MCF 10A (cell line): ENCODE results near the gene NRGN. TPM values are rescaled to one million over a fixed set of nuclear protein-coding genes. Genes with fewer than 3 reads are reported as not detected.

Experiments
- BruUV-seq: library from RNA; stranded (reverse); fragments of 400-500 nt; replicated peaks from 2 replicates; lab custom pipeline; 2021; lab: Mats Ljungman, UMichigan
- CTCF ChIA-PET: fragments of 300-600 bp; sonication (Branson Sonifier 250); formaldehyde crosslinking; extraction: SDS; loops from one replicate; lab custom pipeline; 2021; ENCODE audit warnings: antibody characterized with exemption, inconsistent platforms; lab: Yijun Ruan, JAX
- POLR2A ChIA-PET: fragments of 300-600, 350-650 bp; sonication (Branson Sonifier 250); formaldehyde crosslinking; extraction: SDS; loops from one replicate; lab custom pipeline; 2020; ENCODE audit warnings: antibody characterized with exemption, inconsistent platforms; lab: Yijun Ruan, JAX
- DNase-seq: peaks from one replicate; pipeline ENCODE4 v3.0.0-alpha.2; 2018; ENCODE audit not compliant: unreplicated experiment
- H3K27ac Mint-ChIP-seq: one replicate; pipeline ENCODE4 v1.8.0; 2022; ENCODE audit warnings: mild to moderate bottlenecking, low read depth, mixed read lengths; ENCODE audit not compliant: unreplicated experiment
- H3K27me3 Mint-ChIP-seq: one replicate; pipeline ENCODE4 v1.8.0; 2022; ENCODE audit warnings: mixed read lengths; ENCODE audit not compliant: insufficient read depth, unreplicated experiment
- H3K36me3 Mint-ChIP-seq: one replicate; pipeline ENCODE4 v1.8.0; 2022; ENCODE audit warnings: mild to moderate bottlenecking, moderate library complexity, mixed read lengths; ENCODE audit not compliant: insufficient read depth, unreplicated experiment
- H3K4me1 Mint-ChIP-seq: one replicate; pipeline ENCODE4 v1.8.0; 2022; ENCODE audit warnings: mixed read lengths; ENCODE audit not compliant: insufficient read depth, unreplicated experiment
- H3K4me3 Mint-ChIP-seq: one replicate; pipeline ENCODE4 v1.8.0; 2022; ENCODE audit warnings: mild to moderate bottlenecking, moderate library complexity, mixed read lengths; ENCODE audit not compliant: unreplicated experiment
- H3K9me3 Mint-ChIP-seq: one replicate; pipeline ENCODE4 v1.8.0; 2022; ENCODE audit warnings: mixed read lengths; ENCODE audit not compliant: unreplicated experiment
- intact Hi-C: fragments of 100-400 bp; cut with micrococcal nuclease; formaldehyde crosslinking; loops from 2 replicates; pipeline ENCODE4 v1.14.1; 2022
- total RNA-seq: library from RNA; stranded (reverse); gene quantifications from 2 replicates; pipeline ENCODE4 v1.2.3, GENCODE V29; 2022
- TF ChIP-seq, protein P1 (sequence below): fragments of 200-600 bp; IDR thresholded peaks from one replicate; pipeline ENCODE4 v1.8.0; 2022; ENCODE audit warnings: antibody characterized with exemption, mild to moderate bottlenecking; ENCODE audit not compliant: unreplicated experiment

NRGN gene
- total RNA-seq, 1 experiment from 2014 or later = 1.4 TPM

DNA sequence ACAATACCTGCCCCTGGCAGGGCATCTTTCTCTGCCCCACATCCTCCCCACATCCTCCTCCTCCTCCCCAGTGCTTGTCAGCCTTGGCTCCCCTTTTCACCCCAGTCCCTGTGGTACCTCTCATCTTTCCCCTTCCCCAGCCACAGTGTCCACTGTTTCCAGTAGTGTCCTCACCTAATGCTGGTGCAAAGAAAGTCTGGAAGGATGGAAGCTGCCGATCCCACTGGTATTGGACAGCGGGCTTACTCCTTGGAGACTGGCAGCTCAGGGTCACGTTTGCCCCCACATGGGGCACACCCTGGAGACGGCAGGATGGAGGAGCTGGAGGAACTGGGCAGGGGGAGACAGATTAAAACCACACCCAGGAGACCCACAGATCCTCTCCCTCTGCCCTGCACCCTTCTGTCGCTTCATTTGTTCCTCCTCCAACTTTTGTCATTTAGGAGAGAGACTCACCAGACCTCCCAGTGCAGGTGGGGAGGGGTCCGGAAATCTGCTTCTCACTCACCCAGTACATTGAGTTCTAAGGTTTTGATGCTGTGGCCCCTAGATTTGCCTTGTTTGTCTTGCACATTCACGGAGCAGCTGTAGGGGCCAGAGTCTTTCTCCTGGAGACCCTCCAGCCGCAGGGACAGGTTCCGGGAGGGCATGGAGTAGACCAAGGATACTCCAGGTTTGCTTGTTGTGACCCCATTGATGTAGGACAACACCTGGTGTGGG, 16.5 kb downstream of the NRGN start:
- Mint-ChIP-seq H3K9me3 (no peaks in the 10 kb centered on the region), H3K36me3 (no peaks in the 10 kb centered on the region), H3K4me1 (no peaks in the 10 kb centered on the region), H3K27ac (no peak overlapping the region), H3K27me3 (no peaks in the 10 kb centered on the region), H3K4me3 (no peak overlapping the region)
- no TSS peak for BruUV-seq
- POLR2A ChIA-PET = interaction anchor here (2.1 kb wide), 1 partner anchor 10 kb away, joined by 5 read pairs; no protein-coding TSS in a partner anchor
- intact Hi-C loops = no loop called here
- CTCF ChIA-PET = interaction anchor here (0.6 to 2.6 kb wide), 9 partner anchors 9 to 485 kb away, joined by 3 to 15 read pairs (median 5); partner anchors contain the start of gene NRGN
- no peak for DNase-seq
- TF ChIP-seq, protein P1, sequence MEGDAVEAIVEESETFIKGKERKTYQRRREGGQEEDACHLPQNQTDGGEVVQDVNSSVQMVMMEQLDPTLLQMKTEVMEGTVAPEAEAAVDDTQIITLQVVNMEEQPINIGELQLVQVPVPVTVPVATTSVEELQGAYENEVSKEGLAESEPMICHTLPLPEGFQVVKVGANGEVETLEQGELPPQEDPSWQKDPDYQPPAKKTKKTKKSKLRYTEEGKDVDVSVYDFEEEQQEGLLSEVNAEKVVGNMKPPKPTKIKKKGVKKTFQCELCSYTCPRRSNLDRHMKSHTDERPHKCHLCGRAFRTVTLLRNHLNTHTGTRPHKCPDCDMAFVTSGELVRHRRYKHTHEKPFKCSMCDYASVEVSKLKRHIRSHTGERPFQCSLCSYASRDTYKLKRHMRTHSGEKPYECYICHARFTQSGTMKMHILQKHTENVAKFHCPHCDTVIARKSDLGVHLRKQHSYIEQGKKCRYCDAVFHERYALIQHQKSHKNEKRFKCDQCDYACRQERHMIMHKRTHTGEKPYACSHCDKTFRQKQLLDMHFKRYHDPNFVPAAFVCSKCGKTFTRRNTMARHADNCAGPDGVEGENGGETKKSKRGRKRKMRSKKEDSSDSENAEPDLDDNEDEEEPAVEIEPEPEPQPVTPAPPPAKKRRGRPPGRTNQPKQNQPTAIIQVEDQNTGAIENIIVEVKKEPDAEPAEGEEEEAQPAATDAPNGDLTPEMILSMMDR = no peak

DNA sequence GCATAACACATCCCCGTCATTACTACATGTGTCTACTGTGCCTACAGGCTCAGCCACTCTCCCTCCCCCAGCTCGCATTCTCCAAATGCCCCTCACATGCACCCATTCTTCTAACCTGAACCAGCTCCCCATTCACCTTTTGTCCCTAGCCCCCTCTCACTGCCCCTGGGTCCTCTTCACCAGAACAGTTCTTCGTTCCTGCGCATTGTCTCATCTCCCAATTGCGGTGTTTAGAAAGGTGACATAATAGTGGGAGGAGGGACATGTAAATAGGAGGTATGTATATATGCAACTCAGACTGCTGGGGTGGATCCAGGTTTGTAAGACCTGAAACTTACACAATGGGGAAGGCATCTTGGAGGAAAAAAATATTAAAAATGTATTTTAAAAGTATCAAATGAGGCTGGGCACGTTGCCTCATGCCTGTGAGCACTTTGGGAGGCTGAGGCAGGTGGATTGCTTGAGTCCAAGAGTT, 17.0 kb downstream of the NRGN start:
- no peaks in the 10 kb centered on the region for H3K36me3 Mint-ChIP-seq
- no peak for DNase-seq
- POLR2A ChIA-PET = interaction anchor here (2.1 kb wide), 1 partner anchor 10 kb away, joined by 5 read pairs; no protein-coding TSS in a partner anchor
- TF ChIP-seq, protein P1 = no peak
- no peaks in the 10 kb centered on the region for H3K27me3 Mint-ChIP-seq
- no TSS peak for BruUV-seq
- H3K4me3 Mint-ChIP-seq = no peak overlapping the region
- intact Hi-C loops = no loop called here
- no peaks in the 10 kb centered on the region for H3K4me1 Mint-ChIP-seq
- H3K9me3 Mint-ChIP-seq = no peaks in the 10 kb centered on the region
- CTCF ChIA-PET = interaction anchor here (0.6 to 2.6 kb wide), 10 partner anchors 10 to 485 kb away, joined by 3 to 15 read pairs (median 4); partner anchors contain the start of gene NRGN
- no peak overlapping the region for H3K27ac Mint-ChIP-seq

DNA sequence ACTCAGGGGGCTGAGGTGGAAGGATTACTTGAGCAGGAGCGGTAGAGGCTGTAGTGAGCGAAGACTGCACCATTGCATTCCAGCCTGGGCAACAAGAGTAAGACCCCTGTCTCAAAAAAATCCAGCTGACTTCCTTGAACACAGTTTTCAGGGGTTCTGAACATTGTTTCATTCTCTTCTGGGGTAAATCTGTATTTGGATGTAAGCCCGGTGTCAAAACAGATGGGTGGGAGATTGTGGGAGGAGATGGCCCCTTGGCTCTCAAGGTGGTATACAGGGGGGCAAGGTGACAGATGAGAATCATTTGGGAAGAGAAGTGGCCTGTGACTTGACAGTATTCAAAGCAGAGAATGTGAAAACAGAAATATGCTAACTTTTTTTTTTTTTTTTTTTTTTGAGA, 17.6 kb downstream of the NRGN start:
- Mint-ChIP-seq H3K4me3 (no peak overlapping the region), H3K4me1 (no peaks in the 10 kb centered on the region), H3K27me3 (no peaks in the 10 kb centered on the region), H3K27ac (no peak overlapping the region), H3K36me3 (no peaks in the 10 kb centered on the region), H3K9me3 (no peaks in the 10 kb centered on the region)
- no TSS peak for BruUV-seq
- CTCF ChIA-PET = interaction anchor here (0.6 to 2.6 kb wide), 8 partner anchors 10 to 112 kb away, joined by 3 to 15 read pairs (median 3); no protein-coding TSS in a partner anchor
- intact Hi-C loops = no loop called here
- POLR2A ChIA-PET = interaction anchor here (2.1 kb wide), 1 partner anchor 11 kb away, joined by 5 read pairs; no protein-coding TSS in a partner anchor
- no peak for DNase-seq
- TF ChIP-seq, protein P1 = no peak
